ENCODE data around the gene CCDC157.

The CCDC157 gene

DNA sequence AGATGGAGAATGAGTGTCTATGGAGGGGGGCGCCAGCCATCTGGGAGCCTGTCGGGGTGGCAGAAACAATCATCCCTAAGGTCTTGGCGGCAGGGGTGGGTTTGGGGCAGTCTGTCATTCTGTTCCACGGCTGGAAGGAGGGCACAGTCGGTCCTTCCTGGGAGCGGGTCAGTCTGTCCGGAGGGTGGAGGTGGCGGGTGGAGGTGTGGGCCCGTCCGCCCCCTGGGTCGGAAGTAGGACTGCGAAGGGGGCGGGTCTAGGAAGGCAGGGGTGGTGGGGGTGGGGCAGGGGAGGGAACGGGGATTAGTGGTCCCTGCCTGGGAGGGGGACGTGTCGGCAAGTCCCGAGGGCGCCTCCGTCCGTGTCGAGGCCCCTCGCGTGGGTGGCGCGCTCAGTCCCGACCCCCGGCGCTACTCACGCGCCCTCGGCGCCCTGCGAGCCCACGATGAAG, 30.5 kb upstream of the CCDC157 start:
- H3K4me3 ChIP-seq (ENCODE audit: low read length): peak overlapping the region; percentile 74
- DNase-seq (ENCODE audit: low read depth): no peak
- TF ChIP-seq CTCF (IDR thresholded peaks at IDR 0.05; ENCODE audit: insufficient read depth, low read depth, low read length, missing control alignments): no peak

DNA sequence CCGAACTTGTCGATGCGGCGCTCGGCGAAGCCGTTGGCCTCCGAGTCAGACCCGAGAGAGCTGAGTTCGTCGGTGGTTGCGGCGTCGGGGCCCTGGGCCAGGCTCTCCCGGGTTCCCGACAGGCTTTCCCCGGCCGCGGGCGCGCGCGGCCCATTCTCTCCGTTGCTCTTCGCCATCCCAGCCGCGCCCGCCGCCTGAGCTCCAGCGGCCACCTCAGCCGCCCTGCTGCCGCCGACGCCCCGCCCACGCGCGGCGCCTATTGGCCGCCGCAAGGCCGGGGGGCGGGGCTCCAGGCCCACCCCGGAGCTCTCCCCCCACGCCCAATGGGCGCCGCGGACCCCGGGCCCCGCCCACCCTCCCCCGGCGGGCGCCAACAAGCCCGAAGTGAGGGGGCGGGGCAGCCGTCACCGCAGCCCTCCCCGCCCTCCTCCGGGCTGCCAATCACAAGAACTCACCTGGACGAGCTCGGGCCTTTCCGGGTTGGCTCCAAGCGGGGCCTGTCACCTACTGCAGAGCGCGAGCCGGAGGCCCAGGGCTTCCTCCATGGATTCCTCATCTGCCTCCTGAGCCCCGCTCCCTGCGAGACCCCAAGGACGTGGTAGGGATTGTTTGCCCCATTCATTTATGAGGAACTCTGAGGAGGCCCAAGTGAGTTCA, 30.0 kb upstream of the CCDC157 start, which contains the start of gene TBC1D10A:
Gene TBC1D10A (minus strand): TSS at position 236 of the 657 bp plus-strand sequence. CDS start 60 bp downstream, at position 176.
- no peak for TF ChIP-seq CTCF (IDR thresholded peaks at IDR 0.05; ENCODE audit: insufficient read depth, low read depth, low read length, missing control alignments)
- peak within 1 kb of the TSS; percentile 74 for H3K4me3 ChIP-seq (ENCODE audit: low read length)
- peak; percentile 98 for DNase-seq (ENCODE audit: low read depth)

DNA sequence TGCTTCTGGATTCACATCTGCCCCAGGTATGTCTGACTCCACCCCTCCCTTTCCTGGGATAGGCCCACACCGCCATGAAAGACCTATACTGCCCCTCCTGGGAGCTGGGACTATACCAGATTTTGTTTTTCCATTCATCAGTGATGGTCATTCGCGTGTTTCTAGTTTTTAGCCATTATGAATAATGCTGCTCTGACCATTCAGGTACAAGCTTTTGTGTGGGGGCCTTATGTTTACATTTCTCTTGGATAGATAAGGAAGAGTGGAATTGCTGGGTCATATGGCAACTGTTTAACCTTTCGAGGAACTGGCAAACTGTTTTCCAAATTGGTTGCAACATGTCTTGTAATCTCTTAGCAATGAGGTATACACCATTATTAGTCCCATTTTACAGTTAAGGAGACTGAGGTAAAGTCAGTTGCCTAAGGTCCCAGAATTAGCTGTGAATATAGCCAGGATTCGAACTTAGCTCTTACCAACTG, 28.9 kb upstream of the CCDC157 start:
- TF ChIP-seq CTCF (IDR thresholded peaks at IDR 0.05; ENCODE audit: insufficient read depth, low read depth, low read length, missing control alignments): peak; percentile 56
- peak; percentile 68 for DNase-seq (ENCODE audit: low read depth)
- H3K4me3 ChIP-seq (ENCODE audit: low read length): peak overlapping the region; percentile 63

- H3K4me3 ChIP-seq (ENCODE audit: low read length): no peak overlapping the region
- no peak for TF ChIP-seq CTCF (IDR thresholded peaks at IDR 0.05; ENCODE audit: insufficient read depth, low read depth, low read length, missing control alignments)
- no peak for DNase-seq (ENCODE audit: low read depth)
Observed at GRCh38 chr22:30328466-30329049, 28.2 kb upstream of the CCDC157 start.

GRCh38 chr22:30332551-30332950, 24.3 kb upstream of the CCDC157 start:
- no peak for TF ChIP-seq CTCF (IDR thresholded peaks at IDR 0.05; ENCODE audit: insufficient read depth, low read depth, low read length, missing control alignments)
- no peak overlapping the region for H3K4me3 ChIP-seq (ENCODE audit: low read length)

DNA sequence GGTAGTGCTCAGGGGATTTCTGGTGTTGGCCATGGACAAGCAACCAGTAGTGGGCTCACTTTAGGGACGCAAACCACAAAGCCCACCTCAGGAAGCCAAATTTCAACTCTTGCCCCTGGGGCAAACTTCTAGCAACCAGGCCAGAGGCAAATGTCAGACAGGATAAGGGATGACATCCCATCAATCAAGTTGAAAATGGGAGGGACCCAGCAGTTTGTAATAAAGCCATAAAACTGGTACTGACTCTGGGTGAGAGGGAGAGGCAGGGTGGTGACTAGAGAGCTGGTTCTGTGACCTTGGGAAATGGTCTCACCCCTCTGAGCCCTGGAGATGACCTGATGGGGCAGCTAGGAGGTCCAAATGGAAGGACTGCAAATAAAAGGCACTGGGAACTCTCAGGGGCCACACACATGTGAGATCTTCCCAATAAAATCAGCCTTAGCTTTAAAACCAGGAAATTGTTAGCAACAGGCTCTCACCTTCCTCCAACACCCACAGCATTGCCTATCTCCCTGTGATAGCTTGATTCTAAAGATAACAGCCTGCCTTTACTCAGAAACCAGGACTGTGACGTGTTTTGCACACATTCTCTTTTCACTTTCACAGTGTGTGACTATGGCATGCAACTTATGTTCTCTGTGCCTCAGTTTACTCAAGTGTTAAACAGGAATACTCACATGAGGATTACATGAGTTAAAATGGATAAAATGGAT, 23.7 kb upstream of the CCDC157 start:
- no peak overlapping the region for H3K4me3 ChIP-seq (ENCODE audit: low read length)
- DNase-seq (ENCODE audit: low read depth): no peak
- no peak for TF ChIP-seq CTCF (IDR thresholded peaks at IDR 0.05; ENCODE audit: insufficient read depth, low read depth, low read length, missing control alignments)

More at GRCh38 chr22:30332551-30332950, 24.3 kb upstream of the CCDC157 start:
- DNase-seq (ENCODE audit: low read depth): no peak
